HepG2 (cell line): ENCODE results near the gene POLR2M. TPM values are rescaled to one million over a fixed set of nuclear protein-coding genes. Genes with fewer than 3 reads are reported as not detected.

Experiments used
- ATAC-seq: fragments of 200-7000 bp; cut with Tn5 transposase; 3 replicates; pipeline ENCODE4 v1.9.1; 2020; ENCODE audit warnings: mild to moderate bottlenecking, moderate library complexity
- BruUV-seq: library from RNA; stranded (reverse); fragments of 400-500 nt; replicated peaks from 2 replicates; lab custom pipeline; 2021; lab: Mats Ljungman, UMichigan
- CTCF ChIA-PET: fragments of 300-600 bp; formaldehyde crosslinking; extraction: SDS; loops from one replicate; lab custom pipeline; 2021; ENCODE audit warnings: low total read pairs, inconsistent platforms, low intra/inter-chr PET ratio; lab: Yijun Ruan, JAX
- POLR2A ChIA-PET: fragments of 350-600 bp; sonication (Branson Sonifier 250); formaldehyde crosslinking; loops from one replicate; lab custom pipeline; 2020; ENCODE audit warnings: antibody characterized with exemption, inconsistent platforms; lab: Yijun Ruan, JAX
- DNase-seq: peaks from one replicate; pipeline ENCODE4 v3.0.0-alpha.2; 2015; ENCODE audit warnings: low spot score
- FAIRE-seq: peaks from 3 replicates; lab custom pipeline; 2011; peaks lifted over from hg19 to GRCh38; lab: Jason Lieb, UNC
- H2AFZ ChIP-seq: one replicate; pipeline ENCODE4 v1.6.1; 2011; ENCODE audit warnings: low read length, inconsistent platforms
- H3K27ac ChIP-seq: fragments of 300-600 bp; 3 replicates; pipeline ENCODE4 v1.8.0; 2011; ENCODE audit warnings: mixed run types, mild to moderate bottlenecking, mixed read lengths, low read length, inconsistent platforms; ENCODE audit not compliant: insufficient read depth; ENCODE audit errors: extremely low read length
- H3K27me3 ChIP-seq, 2 experiments: fragments of 200-600 bp in 1 of 2; 2 replicates in 1 of 2; 3 replicates in 1 of 2; pipeline versions ENCODE4 v1.6.0 to v1.8.0; 2011; ENCODE audit warnings: low read length in 2 of 2, mild to moderate bottlenecking in 2 of 2, moderate library complexity in 2 of 2, inconsistent platforms in 1 of 2; ENCODE audit not compliant: insufficient read depth in 2 of 2, control insufficient read depth in 1 of 2
- H3K36me3 ChIP-seq, 2 experiments: fragments of 200-600 bp in 1 of 2; replicated peaks in 1 of 2; 2 replicates in 1 of 2; 3 replicates in 1 of 2; pipeline versions ENCODE4 v1.5.1 to v1.8.0; 2011; ENCODE audit warnings: low read length in 2 of 2, inconsistent platforms in 1 of 2; ENCODE audit not compliant: insufficient read depth in 2 of 2, control insufficient read depth in 1 of 2
- H3K4me1 ChIP-seq: 2 replicates; pipeline ENCODE4 v1.5.1; 2012; ENCODE audit warnings: low read length, inconsistent platforms; ENCODE audit not compliant: insufficient read depth
- H3K4me2 ChIP-seq: 2 replicates; pipeline ENCODE4 v1.6.0; 2011; ENCODE audit warnings: low read depth, low read length, inconsistent platforms
- H3K4me3 ChIP-seq, 3 experiments: fragments of 200-600 bp in 1 of 3; sonication (generic), shearing (Covaris generic) in 1 of 3; replicated peaks in 1 of 3; 2 replicates each; pipeline ENCODE4 v1.5.1; 2011 to 2016; ENCODE audit warnings: low read length in 3 of 3, inconsistent platforms in 2 of 3, low read depth in 2 of 3, mild to moderate bottlenecking in 2 of 3, control low read depth in 1 of 3, mixed read lengths in 1 of 3; ENCODE audit not compliant: insufficient read depth in 1 of 3
- H3K79me2 ChIP-seq: one replicate; pipeline ENCODE4 v1.6.1; 2011; ENCODE audit warnings: low read length, inconsistent platforms; ENCODE audit not compliant: insufficient read depth
- H3K9ac ChIP-seq: 2 replicates; pipeline ENCODE4 v1.6.0; 2011; ENCODE audit warnings: mild to moderate bottlenecking, low read depth, low read length, inconsistent platforms; ENCODE audit not compliant: insufficient read depth
- H3K9me3 ChIP-seq: 2 replicates; pipeline ENCODE4 v1.5.1; 2012; ENCODE audit warnings: mild to moderate bottlenecking, low read length
- H4K20me1 ChIP-seq: 2 replicates; pipeline ENCODE4 v1.6.0; 2011; ENCODE audit warnings: inconsistent platforms, mild to moderate bottlenecking, low read length, moderate library complexity; ENCODE audit not compliant: insufficient read depth
- ATRX ChIP-seq: sonication (generic); formaldehyde crosslinking; IDR thresholded peaks from 2 replicates; pipeline ENCODE4 v1.4.0; 2020; ENCODE audit warnings: missing genetic modification reagents, borderline replicate concordance
- EZH2 ChIP-seq: conservative IDR thresholded peaks from 2 replicates; pipeline ENCODE4 v1.6.1; 2012; ENCODE audit warnings: mild to moderate bottlenecking, low read depth, low read length, moderate library complexity
- HCFC1 ChIP-seq: fragments of 150-350 bp; IDR thresholded peaks from 2 replicates; pipeline ENCODE4 v1.6.1; 2014; ENCODE audit warnings: low read depth, low read length
- HOXA5 ChIP-seq: sonication (generic); formaldehyde crosslinking; IDR thresholded peaks from 2 replicates; pipeline ENCODE4 v1.4.0; 2020; ENCODE audit warnings: missing genetic modification reagents
- MAFK ChIP-seq, 2 experiments: IDR thresholded peaks in 1 of 2; conservative IDR thresholded peaks in 1 of 2; 2 replicates each; pipeline ENCODE4 v1.6.1; 2011; ENCODE audit warnings: improper control_type of control experiment in 2 of 2, low read length in 2 of 2
- NCOA2 ChIP-seq: sonication (generic); formaldehyde crosslinking; IDR thresholded peaks from 2 replicates; pipeline ENCODE4 v1.8.0; 2022; ENCODE audit warnings: inconsistent platforms
- PLRG1 ChIP-seq: fragments of 450-650 bp; conservative IDR thresholded peaks from 2 replicates; pipeline ENCODE4 v1.6.1; 2016
- RAD51 ChIP-seq: fragments of 450-650 bp; IDR thresholded peaks from 2 replicates; pipeline ENCODE4 v1.6.1; 2016; ENCODE audit warnings: borderline replicate concordance
- SUZ12 ChIP-seq: fragments of 150-350 bp; IDR thresholded peaks from 2 replicates; pipeline ENCODE4 v1.6.1; 2014; ENCODE audit warnings: low read depth, low read length
- ZBTB8A ChIP-seq: sonication (generic); formaldehyde crosslinking; IDR thresholded peaks from 2 replicates; pipeline ENCODE4 v1.4.0; 2020; ENCODE audit warnings: mild to moderate bottlenecking, low read depth, missing genetic modification reagents, borderline replicate concordance
- ZFY ChIP-seq: sonication (generic); formaldehyde crosslinking; IDR thresholded peaks from 2 replicates; pipeline ENCODE4 v1.4.0; 2020; ENCODE audit warnings: missing genetic modification reagents
- ZNF10 ChIP-seq: sonication (generic); formaldehyde crosslinking; IDR thresholded peaks from 2 replicates; pipeline ENCODE4 v1.4.0; 2020; ENCODE audit warnings: mild to moderate bottlenecking, low read depth, missing genetic modification reagents, borderline replicate concordance
- ZNF451 ChIP-seq: sonication (generic); formaldehyde crosslinking; IDR thresholded peaks from 2 replicates; pipeline ENCODE4 v1.5.0; 2020; ENCODE audit warnings: mild to moderate bottlenecking, missing genetic modification reagents
- ZNF510 ChIP-seq: sonication (generic); formaldehyde crosslinking; IDR thresholded peaks from 2 replicates; pipeline ENCODE4 v1.4.0; 2020; ENCODE audit warnings: low read depth, mild to moderate bottlenecking, missing genetic modification reagents
- WGBS: methylation state at CpG from one replicate; pipeline ENCODE4 v1.1.6; 2017; ENCODE audit warnings: low lambda C conversion rate; 5-methylcytosine and 5-hydroxymethylcytosine counted together
- in situ Hi-C: cut with HindIII; loops from 2 replicates; pipeline ENCODE4 v1.10.0; 2017; ENCODE audit warnings: low pct_unique_long_range_greater_than_20kb; ENCODE audit not compliant: extremely low pct_ligation_motif_present
- intact Hi-C: fragments of 100-400 bp; cut with micrococcal nuclease; formaldehyde crosslinking; loops from one replicate; pipeline ENCODE4 v1.10.0; 2022; ENCODE audit not compliant: unreplicated experiment
- polyA plus RNA-seq, 8 experiments: library from polyadenylated mRNA; depleted of rRNA in 3 of 8; stranded (reverse) in 7 of 8; unstranded in 1 of 8; fragments of >200 nt; fragmentation: Illumina TruSeq in 4 of 8; extraction: Trizol in 4 of 8; gene quantifications; 2 replicates each; pipeline versions ENCODE4 v1.2.1 to v1.2.3, GENCODE V29; 2011 to 2016; ENCODE audit warnings: low read depth in 4 of 8, missing spikeins in 1 of 8, mixed read lengths in 1 of 8; ENCODE audit not compliant: insufficient read depth in 1 of 8
- total RNA-seq, 5 experiments: library from RNA; depleted of rRNA; stranded (reverse); fragments of >200 nt; fragmentation: Illumina TruSeq; extraction: Trizol; gene quantifications; 2 replicates each; pipeline ENCODE4 v1.2.3, GENCODE V29; 2016; ENCODE audit warnings: low read depth in 1 of 5
- TF ChIP-seq, protein P1 (sequence below): sonication (generic); formaldehyde crosslinking; IDR thresholded peaks from 2 replicates; pipeline ENCODE4 v1.4.0; 2020; ENCODE audit warnings: mild to moderate bottlenecking, missing genetic modification reagents
- TF ChIP-seq, protein P2 (sequence below), 2 experiments: sonication (generic) in 1 of 2; formaldehyde crosslinking in 1 of 2; IDR thresholded peaks; 2 replicates each; pipeline versions ENCODE4 v1.4.0 to v1.6.1; 2018 to 2020; ENCODE audit warnings: missing genetic modification reagents in 2 of 2, borderline replicate concordance in 1 of 2, low read depth in 1 of 2, mild to moderate bottlenecking in 1 of 2, missing biosample characterization in 1 of 2
- TF ChIP-seq, protein P3 (sequence below): IDR thresholded peaks from 2 replicates; pipeline ENCODE4 v1.6.1; 2016; ENCODE audit warnings: mild to moderate bottlenecking

Gene POLR2M
- total and polyA plus RNA-seq, 2 of the 13 experiments (the other 11 are each of a cell fraction or from before 2014, with no cell fraction given) = 25.9 to 48.5 TPM

DNA sequence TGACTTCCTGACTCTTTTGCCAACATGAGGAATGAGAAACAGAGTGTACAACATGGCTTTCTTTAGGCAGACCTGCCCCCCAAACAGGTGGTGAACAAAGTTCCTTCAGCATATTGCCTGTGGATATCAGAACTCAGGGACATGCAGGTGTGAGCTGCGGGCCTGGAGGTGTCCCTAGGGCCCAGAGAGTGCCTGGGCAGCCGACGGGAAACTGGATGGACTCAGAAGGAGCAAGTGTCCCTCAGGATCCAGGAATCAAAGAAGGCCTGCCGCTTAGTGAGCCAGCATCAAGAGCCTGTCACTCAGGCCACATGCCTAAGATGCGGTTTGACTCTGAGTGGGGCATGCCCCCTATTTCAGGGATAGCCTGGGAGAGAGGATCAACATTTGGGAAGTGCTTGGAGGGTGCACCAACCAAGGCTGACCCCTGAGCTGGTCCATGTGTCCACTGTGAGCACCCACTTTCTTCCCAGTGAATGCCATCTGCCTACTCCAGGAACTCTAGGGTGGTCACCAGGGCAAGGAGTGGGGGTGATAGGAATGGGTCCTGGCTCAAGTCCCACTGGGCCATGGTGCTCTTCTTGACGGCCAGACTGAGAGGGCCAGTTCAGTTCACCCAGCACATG is 16.1 kb upstream of the POLR2M start (continued):
- TF ChIP-seq, protein P1, sequence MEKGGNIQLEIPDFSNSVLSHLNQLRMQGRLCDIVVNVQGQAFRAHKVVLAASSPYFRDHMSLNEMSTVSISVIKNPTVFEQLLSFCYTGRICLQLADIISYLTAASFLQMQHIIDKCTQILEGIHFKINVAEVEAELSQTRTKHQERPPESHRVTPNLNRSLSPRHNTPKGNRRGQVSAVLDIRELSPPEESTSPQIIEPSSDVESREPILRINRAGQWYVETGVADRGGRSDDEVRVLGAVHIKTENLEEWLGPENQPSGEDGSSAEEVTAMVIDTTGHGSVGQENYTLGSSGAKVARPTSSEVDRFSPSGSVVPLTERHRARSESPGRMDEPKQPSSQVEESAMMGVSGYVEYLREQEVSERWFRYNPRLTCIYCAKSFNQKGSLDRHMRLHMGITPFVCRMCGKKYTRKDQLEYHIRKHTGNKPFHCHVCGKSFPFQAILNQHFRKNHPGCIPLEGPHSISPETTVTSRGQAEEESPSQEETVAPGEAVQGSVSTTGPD (CRISPR knock-in tag) = no peak
- TF ChIP-seq, all 625 proteins: peak for 0

- H3K27me3 ChIP-seq = no peaks in the 10 kb centered on the region; a peak in 2 of 5 replicates
- H2AFZ ChIP-seq = no peak overlapping the region
- no peak for DNase-seq
- H3K9ac ChIP-seq = no peak overlapping the region
- H4K20me1 ChIP-seq = no peaks in the 10 kb centered on the region
- intact Hi-C loops (no loop called here), in situ Hi-C loops (no loop called here)
- CTCF ChIA-PET = no interaction called here
- no peak overlapping the region for H3K27ac ChIP-seq
- POLR2A ChIA-PET = no interaction called here
- no peak overlapping the region for H3K4me3 ChIP-seq
- BruUV-seq = no TSS peak
- WGBS = 0% methylated on average over 1 of the region's 1 CpG
- ATAC-seq = no peak
- H3K4me1 ChIP-seq = no peaks in the 10 kb centered on the region
- no peak for FAIRE-seq
- H3K36me3 ChIP-seq = no peaks in the 10 kb centered on the region
- no peaks in the 10 kb centered on the region for H3K9me3 ChIP-seq
- H3K79me2 ChIP-seq = no peaks in the 10 kb centered on the region
- H3K4me2 ChIP-seq = no peak overlapping the region
- no peak for TF ChIP-seq MAFK (conservative IDR thresholded peaks at IDR 0.05 in 1 of 2, IDR thresholded peaks at IDR 0.05 in 1 of 2; ENCODE audit: low read length in 2 of 2)
- no peak for TF ChIP-seq ATRX (CRISPR knock-in tag)
- no peak for TF ChIP-seq SUZ12
- TF ChIP-seq ZFY (CRISPR knock-in tag) = no peak
- no peak for TF ChIP-seq ZNF451 (CRISPR knock-in tag)
- no peak for TF ChIP-seq ZBTB8A
- TF ChIP-seq, protein P2, sequence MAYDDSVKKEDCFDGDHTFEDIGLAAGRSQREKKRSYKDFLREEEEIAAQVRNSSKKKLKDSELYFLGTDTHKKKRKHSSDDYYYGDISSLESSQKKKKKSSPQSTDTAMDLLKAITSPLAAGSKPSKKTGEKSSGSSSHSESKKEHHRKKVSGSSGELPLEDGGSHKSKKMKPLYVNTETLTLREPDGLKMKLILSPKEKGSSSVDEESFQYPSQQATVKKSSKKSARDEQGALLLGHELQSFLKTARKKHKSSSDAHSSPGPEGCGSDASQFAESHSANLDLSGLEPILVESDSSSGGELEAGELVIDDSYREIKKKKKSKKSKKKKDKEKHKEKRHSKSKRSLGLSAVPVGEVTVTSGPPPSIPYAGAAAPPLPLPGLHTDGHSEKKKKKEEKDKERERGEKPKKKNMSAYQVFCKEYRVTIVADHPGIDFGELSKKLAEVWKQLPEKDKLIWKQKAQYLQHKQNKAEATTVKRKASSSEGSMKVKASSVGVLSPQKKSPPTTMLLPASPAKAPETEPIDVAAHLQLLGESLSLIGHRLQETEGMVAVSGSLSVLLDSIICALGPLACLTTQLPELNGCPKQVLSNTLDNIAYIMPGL (CRISPR knock-in tag; IDR thresholded peaks at IDR 0.05; ENCODE audit: borderline replicate concordance in 1 of 2, low read depth in 1 of 2) = no peak
- TF ChIP-seq PLRG1 = no peak
- TF ChIP-seq ZNF510 = no peak
- no peak for TF ChIP-seq HCFC1
- TF ChIP-seq HOXA5 = no peak
- no peak for TF ChIP-seq RAD51
- no peak for TF ChIP-seq EZH2
- no peak for TF ChIP-seq NCOA2 (CRISPR knock-in tag)
- TF ChIP-seq, protein P3, sequence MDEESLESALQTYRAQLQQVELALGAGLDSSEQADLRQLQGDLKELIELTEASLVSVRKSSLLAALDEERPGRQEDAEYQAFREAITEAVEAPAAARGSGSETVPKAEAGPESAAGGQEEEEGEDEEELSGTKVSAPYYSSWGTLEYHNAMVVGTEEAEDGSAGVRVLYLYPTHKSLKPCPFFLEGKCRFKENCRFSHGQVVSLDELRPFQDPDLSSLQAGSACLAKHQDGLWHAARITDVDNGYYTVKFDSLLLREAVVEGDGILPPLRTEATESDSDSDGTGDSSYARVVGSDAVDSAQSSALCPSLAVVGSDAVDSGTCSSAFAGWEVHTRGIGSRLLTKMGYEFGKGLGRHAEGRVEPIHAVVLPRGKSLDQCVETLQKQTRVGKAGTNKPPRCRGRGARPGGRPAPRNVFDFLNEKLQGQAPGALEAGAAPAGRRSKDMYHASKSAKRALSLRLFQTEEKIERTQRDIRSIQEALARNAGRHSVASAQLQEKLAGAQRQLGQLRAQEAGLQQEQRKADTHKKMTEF (CRISPR knock-in tag) = no peak
- TF ChIP-seq ZNF10 = no peak
Measured at GRCh38 chr15:57691082-57691481, 15.4 kb upstream of the POLR2M start.
